NCI-H774 (cell line): ENCODE measurements around the gene AGFG2.

Source experiments
- DNase-seq: peaks from one replicate; lab custom pipeline; 2025; lab: John Stamatoyannopoulos, UW

The AGFG2 gene

DNA sequence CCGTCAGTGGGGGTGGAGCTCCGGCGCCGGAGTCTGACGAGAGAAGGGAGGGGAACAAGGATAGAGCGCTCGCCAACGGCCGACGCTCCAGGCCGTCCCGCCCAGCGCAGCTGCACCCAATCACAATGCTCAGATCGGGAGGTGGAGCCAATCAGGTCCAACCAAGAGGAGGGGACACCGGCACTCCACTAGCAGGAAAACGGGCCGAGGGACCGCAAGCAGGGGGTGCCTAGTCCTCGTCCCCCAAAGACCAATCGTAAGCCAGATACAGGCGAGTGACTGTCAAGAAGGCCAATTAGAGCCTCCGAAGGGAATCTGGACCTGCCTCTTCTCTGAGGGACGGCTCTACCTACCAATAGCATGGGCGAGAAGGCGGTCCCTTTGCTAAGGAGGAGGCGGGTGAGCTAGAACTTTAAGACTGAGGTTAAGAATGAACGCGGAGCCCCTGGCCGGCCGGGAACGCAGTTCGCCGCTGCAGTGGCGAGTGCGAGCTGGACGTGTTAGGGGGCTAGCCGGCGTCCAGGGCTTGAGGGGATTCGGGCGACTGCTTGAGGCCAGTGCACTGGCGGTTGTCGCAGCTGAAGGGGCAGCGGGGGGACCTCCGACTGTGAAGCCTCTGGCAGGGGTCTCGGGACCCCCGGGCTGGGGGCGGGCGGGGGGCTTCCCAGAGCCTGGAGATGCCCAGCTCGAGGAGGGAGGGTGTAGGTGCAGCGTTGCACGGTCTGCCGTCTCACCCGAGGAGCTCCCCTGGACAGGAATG lies 47.4 kb downstream of the AGFG2 start, which contains the start of gene FBXO24:
Gene FBXO24 (plus strand): TSS at position 63 of the 760 bp plus-strand sequence. CDS start 298 bp downstream, at position 361.
- DNase-seq, result peak; percentile 99

GRCh38 chr7:100588438-100588837 lies 49.4 kb downstream of the AGFG2 start:
- DNase-seq, result no peak

GRCh38 chr7:100589341-100589947 lies 50.4 kb downstream of the AGFG2 start:
- no peak for DNase-seq

DNA sequence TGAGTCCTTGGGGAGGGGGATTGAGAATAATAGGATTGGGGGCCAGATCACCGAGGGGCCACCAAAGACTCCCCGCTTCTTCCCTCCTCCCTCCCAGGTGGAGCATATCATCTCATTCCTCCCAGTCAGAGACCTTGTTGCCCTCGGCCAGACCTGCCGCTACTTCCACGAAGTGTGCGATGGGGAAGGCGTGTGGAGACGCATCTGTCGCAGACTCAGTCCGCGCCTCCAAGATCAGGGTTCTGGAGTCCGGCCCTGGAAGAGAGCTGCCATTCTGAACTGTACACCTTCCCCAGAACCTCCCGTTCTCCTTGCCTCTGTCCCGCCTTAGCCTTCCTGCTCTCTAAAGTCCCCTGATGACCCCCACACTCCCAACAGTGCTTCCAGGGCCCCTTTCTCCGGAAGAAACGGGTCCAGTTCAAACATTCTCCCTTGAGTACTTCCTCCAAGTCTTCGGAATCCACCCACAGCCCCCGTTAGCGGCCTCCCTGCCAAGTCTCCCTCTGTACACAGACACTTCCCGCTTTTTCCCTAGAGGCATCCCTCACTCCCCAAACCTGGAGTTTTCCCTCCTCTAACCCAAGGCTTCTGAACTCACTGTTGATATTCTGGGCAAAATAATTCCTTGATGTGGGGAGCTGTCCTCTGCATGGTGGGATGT lies 51.2 kb downstream of the AGFG2 start:
- DNase-seq, result no peak

DNA sequence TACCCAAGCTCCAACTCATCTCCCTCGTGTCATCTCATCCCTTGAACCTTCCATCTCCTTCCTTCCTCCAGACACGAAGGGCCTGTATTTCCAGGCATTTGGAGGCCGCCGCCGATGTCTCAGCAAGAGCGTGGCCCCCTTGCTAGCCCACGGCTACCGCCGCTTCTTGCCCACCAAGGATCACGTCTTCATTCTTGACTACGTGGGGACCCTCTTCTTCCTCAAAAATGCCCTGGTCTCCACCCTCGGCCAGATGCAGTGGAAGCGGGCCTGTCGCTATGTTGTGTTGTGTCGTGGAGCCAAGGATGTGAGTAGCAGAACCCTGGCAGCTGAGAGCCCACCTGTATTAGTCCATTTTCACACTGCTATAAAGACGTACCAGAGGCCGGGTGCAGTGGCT lies 52.6 kb downstream of the AGFG2 start:
- no peak for DNase-seq

GRCh38 chr7:100595188-100595587 lies 56.2 kb downstream of the AGFG2 start:
- no peak for DNase-seq

GRCh38 chr7:100598425-100598824 lies 59.4 kb downstream of the AGFG2 start:
- no peak for DNase-seq

- no peak for DNase-seq
These were observed 61.1 kb downstream of the AGFG2 start for GRCh38 chr7:100599911-100600729.

DNA sequence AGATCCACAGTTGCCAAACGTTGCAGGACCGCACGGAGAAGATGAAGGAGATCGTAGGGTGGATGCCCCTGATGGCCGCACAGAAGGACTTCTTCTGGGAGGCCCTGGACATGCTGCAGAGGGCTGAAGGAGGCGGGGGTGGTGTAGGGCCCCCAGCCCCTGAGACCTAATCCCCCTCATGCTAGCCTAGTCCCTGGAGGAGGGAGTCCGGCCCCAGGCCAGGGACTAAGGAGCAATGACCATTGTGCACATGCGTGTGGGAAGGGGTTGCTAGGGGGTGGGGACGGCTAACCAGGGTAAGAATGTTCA lies 61.7 kb downstream of the AGFG2 start:
- no peak for DNase-seq

- DNase-seq, result no peak
These were observed 64.1 kb downstream of the AGFG2 start for GRCh38 chr7:100602889-100603725.

GRCh38 chr7:100603726-100604027 lies 64.7 kb downstream of the AGFG2 start:
- no peak for DNase-seq

DNA sequence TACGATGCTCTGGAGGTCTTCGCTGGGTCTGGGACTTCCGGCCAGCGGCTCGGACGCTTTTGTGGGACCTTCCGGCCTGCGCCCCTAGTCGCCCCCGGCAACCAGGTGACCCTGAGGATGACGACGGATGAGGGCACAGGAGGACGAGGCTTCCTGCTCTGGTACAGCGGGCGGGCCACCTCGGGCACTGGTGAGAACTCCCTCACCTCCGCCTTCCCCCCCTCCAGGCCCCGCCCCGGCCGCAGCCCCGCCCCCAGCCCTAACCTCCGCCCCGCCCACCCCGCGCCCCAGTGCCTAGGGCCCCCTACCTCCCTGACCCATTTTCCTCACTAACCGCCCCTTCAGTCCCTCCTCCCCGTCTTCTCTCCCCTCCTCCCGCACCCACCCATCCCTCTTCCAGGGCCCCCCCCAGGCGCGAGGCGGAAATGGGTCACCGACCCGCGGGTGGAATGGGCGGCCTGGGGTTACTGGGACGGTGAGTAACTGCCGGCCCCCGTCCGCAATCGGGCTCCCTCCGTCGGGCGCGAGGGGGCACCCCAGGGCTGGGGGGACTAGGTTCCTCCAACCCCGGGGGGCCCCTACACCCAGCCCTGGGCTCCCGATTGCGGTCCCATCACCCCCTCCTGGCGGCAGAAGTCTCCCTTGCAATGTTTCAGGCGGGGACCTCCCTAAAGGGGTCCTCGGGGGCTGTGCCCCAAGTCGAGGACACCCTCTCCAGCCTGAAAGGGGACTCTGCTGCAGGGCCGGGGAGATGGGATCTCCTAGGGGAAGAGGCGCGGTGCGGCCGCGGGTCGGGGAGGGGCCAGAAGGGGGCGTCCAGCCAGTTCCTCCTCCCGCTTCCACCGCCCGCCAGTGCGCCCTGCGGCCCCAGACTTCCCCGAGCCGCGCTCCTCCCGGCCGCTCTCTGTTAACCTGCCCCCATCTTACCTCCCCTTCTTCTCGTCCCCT lies 65.3 kb downstream of the AGFG2 start:
- peak; percentile 38 for DNase-seq

DNA sequence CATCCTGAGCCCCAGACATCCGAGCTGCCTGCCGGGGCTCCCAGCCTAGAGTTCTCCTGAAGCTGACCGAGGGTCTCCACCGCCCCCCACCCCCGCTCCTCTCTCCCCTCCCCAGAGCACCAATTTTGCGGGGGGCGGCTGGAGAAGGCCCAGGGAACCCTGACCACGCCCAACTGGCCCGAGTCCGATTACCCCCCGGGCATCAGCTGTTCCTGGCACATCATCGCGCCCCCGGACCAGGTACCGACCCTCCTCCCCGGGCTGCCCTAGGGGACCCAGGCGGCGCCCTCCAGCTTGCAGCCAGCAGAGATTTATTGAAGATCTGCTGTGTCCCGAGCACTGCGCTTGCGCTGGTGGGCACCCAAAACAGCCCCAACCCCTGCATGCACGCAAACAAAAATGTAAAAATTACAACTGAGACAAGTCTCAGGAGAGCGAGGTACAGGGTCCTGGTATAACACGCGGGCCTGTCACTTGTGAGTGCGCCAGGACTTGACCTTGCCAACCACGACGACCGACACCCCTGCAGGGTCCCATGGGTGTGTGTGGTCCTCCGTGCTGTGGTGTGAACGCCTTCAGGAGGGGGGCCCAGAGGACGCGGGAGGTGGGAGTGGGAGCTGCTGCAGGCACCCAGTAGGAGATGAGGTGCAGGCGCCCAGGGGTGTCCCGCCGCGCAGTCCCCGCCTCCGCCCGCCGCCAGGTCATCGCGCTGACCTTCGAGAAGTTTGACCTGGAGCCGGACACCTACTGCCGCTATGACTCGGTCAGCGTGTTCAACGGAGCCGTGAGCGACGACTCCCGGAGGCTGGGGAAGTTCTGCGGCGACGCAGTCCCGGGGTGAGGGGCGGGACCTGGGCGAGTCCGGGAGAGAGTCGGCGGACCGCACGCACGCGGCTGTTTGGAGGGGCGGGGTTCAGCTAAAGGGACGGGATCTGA lies 66.2 kb downstream of the AGFG2 start:
- DNase-seq, result no peak

DNA sequence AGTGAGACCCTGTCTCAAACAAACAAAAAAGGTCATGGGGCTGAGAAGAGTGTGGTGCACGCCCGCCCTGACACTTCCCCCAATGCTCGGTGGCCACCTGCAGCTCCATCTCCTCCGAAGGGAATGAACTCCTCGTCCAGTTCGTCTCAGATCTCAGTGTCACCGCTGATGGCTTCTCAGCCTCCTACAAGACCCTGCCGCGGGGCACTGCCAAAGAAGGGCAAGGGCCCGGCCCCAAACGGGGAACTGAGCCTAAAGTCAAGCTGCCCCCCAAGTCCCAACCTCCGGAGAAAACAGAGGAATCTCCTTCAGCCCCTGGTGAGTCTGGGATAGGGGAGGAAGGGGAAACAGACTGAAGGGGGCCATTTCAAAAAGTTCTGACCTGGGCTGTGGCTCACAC lies 67.3 kb downstream of the AGFG2 start:
- DNase-seq, result no peak

GRCh38 chr7:100607111-100607510 lies 68.1 kb downstream of the AGFG2 start:
- DNase-seq, result no peak

DNA sequence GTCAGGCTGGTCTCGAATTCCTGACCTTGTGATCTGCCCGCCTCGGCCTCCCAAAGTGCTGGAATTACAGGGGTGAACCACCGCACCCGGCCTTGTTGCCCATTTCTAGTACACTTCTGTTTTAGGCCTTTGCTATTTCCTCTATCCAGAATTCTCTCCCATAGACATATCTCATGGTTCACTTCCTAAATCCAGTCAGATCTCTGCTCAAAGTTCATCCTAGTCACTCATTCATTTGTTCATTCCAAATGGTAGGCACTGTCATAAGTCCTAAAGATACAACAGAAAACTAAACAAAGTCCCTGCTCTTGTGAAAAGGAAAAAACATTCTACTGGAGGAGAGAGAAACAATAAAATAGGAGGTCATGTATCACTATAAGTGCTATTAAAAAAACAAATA lies 71.0 kb downstream of the AGFG2 start:
- no peak for DNase-seq

- peak; percentile 99 for DNase-seq
These were observed 73.2 kb downstream of the AGFG2 start, which contains the start of gene MOSPD3 for GRCh38 chr7:100611983-100612729. Gene MOSPD3 (plus strand): TSS chr7:100612540. CDS start chr7:100612792, 252 bp downstream.

DNA sequence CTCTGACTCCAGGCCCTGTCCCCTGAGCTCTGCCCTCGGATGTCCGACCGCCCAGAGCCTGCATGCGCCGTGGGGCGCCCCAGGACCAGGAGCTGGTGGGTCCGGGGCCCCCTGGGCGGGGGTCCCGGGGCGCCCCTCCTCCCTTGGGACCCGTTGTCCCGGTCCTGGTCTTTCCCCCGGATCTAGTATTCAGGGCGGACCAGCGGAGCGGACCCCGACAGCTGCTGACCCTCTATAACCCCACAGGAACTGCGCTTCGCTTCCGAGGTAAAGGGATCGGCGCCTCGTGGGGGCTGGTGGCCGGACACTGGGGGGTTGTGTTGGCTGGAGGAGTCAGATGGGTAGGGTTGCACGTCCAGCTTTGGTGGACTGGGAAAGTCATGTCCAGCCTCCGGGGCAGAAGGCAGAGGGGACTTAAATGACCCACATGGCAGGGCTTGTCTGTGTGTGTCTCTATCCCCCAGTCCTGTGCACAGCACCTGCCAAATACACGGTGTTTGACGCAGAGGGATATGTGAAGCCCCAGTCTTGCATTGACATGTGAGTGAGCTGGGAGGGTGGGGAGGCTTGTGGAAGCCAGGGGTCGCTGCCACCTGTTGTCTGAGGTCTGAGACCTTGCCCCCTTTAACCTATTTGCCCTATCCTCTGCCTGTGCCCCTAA lies 73.9 kb downstream of the AGFG2 start:
- DNase-seq, result no peak
